GM21423 (cell line): ENCODE measurements around the gene MTSS2.

Experiments used
- ATAC-seq: cut with Tn5 transposase; IDR thresholded peaks from one replicate; pipeline ENCODE4 v1.9.1; 2021; ENCODE audit warnings: mild to moderate bottlenecking, moderate library complexity; ENCODE audit not compliant: unreplicated experiment

MTSS2 gene

GRCh38 chr16:70714581-70715054, 28.8 kb upstream of the MTSS2 start:
- ATAC-seq = no peak

- no peak for ATAC-seq
Observed at GRCh38 chr16:70713824-70714223, 28.0 kb upstream of the MTSS2 start.

GRCh38 chr16:70713342-70713741, 27.5 kb upstream of the MTSS2 start:
- ATAC-seq = no peak

GRCh38 chr16:70712942-70713341, 27.1 kb upstream of the MTSS2 start:
- ATAC-seq = no peak

GRCh38 chr16:70712359-70712758, 26.5 kb upstream of the MTSS2 start:
- no peak for ATAC-seq

- ATAC-seq = no peak
Observed at GRCh38 chr16:70711211-70712031, 25.6 kb upstream of the MTSS2 start.

GRCh38 chr16:70710422-70711210, 24.8 kb upstream of the MTSS2 start:
- no peak for ATAC-seq

GRCh38 chr16:70709942-70710341, 24.1 kb upstream of the MTSS2 start:
- ATAC-seq = no peak

- ATAC-seq = no peak
Observed at GRCh38 chr16:70709457-70709856, 23.6 kb upstream of the MTSS2 start.

GRCh38 chr16:70708366-70709246, 22.8 kb upstream of the MTSS2 start:
- no peak for ATAC-seq

GRCh38 chr16:70706948-70707465, 21.2 kb upstream of the MTSS2 start:
- ATAC-seq = no peak

- ATAC-seq = no peak
Observed at GRCh38 chr16:70705056-70705455, 19.2 kb upstream of the MTSS2 start.

GRCh38 chr16:70704586-70704985, 18.7 kb upstream of the MTSS2 start:
- ATAC-seq = no peak

GRCh38 chr16:70703835-70704381, 18.1 kb upstream of the MTSS2 start:
- ATAC-seq = no peak

GRCh38 chr16:70703041-70703834, 17.4 kb upstream of the MTSS2 start:
- no peak for ATAC-seq

- no peak for ATAC-seq
Observed at GRCh38 chr16:70702624-70703023, 16.8 kb upstream of the MTSS2 start.

- ATAC-seq = no peak
Observed at GRCh38 chr16:70701998-70702397, 16.1 kb upstream of the MTSS2 start.

- ATAC-seq = no peak
Observed at GRCh38 chr16:70701596-70701995, 15.7 kb upstream of the MTSS2 start.

- ATAC-seq = no peak
Observed at GRCh38 chr16:70701036-70701435, 15.2 kb upstream of the MTSS2 start.
